GM13977 (cell line): ENCODE measurements around the gene PLXNA2.

Experiments used
- DNase-seq: peaks from one replicate; pipeline ENCODE4 v3.0.0; 2012; ENCODE audit warnings: low spot score
- in situ Hi-C: fragments of 300-500 bp; cut with MboI; formaldehyde crosslinking; loops from one replicate; pipeline ENCODE4 v1.12.0; 2022; ENCODE audit warnings: low sequenced_read_pairs, low pct_unique_long_range_greater_than_20kb, mixed read lengths, inconsistent platforms; ENCODE audit not compliant: unreplicated experiment
- TF ChIP-seq, protein P1 (sequence below): IDR thresholded peaks from 2 replicates; pipeline ENCODE4 v1.5.1; 2012; ENCODE audit warnings: mild to moderate bottlenecking, control low read depth; ENCODE audit not compliant: insufficient read depth; ENCODE audit errors: extremely low read depth, missing control alignments

PLXNA2 gene

DNA sequence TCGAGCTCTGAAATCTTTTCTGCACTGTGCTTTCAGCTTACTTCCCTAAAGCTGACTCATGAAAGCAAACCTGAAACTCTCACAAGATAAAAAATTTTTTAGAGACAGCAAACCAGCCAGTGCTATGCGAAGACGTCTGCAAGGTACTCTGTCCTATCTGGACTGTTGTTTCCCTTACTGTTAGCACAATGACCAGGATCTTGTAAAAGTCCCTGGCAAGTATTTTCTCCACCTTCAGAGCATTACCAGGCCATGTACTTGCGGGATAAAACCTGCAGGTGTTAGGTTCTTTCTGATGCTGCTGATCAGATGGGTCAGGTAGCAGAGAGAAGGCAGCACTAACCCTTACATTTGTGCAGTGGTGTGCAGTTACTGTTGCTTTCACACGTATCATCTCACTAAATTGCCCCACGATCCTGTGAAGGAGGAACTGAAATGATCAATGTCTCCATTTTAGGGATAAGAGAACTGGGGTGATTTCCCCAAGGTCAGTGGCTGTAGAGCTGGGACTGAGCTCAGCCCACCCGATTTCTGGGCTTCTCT, 56.6 kb downstream of the PLXNA2 start:
- TF ChIP-seq, protein P1, sequence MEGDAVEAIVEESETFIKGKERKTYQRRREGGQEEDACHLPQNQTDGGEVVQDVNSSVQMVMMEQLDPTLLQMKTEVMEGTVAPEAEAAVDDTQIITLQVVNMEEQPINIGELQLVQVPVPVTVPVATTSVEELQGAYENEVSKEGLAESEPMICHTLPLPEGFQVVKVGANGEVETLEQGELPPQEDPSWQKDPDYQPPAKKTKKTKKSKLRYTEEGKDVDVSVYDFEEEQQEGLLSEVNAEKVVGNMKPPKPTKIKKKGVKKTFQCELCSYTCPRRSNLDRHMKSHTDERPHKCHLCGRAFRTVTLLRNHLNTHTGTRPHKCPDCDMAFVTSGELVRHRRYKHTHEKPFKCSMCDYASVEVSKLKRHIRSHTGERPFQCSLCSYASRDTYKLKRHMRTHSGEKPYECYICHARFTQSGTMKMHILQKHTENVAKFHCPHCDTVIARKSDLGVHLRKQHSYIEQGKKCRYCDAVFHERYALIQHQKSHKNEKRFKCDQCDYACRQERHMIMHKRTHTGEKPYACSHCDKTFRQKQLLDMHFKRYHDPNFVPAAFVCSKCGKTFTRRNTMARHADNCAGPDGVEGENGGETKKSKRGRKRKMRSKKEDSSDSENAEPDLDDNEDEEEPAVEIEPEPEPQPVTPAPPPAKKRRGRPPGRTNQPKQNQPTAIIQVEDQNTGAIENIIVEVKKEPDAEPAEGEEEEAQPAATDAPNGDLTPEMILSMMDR, result no peak
- in situ Hi-C loops, result no loop called here
- peak; percentile 66 for DNase-seq

GRCh38 chr1:208185801-208186231, 58.4 kb downstream of the PLXNA2 start:
- no peak for DNase-seq
- in situ Hi-C loops, result no loop called here
- TF ChIP-seq, protein P1, result no peak

GRCh38 chr1:208184966-208185654, 59.1 kb downstream of the PLXNA2 start:
- DNase-seq, result no peak
- in situ Hi-C loops, result no loop called here

GRCh38 chr1:208183977-208184911, 59.9 kb downstream of the PLXNA2 start:
- in situ Hi-C loops, result no loop called here
- TF ChIP-seq, protein P1, result no peak
- DNase-seq, result no peak

More at GRCh38 chr1:208184966-208185654, 59.1 kb downstream of the PLXNA2 start:
- TF ChIP-seq, protein P1, result no peak

- no peak for DNase-seq
- TF ChIP-seq, protein P1, result no peak
- in situ Hi-C loops, result no loop called here
These were observed 61.1 kb downstream of the PLXNA2 start for GRCh38 chr1:208182880-208183645.

DNA sequence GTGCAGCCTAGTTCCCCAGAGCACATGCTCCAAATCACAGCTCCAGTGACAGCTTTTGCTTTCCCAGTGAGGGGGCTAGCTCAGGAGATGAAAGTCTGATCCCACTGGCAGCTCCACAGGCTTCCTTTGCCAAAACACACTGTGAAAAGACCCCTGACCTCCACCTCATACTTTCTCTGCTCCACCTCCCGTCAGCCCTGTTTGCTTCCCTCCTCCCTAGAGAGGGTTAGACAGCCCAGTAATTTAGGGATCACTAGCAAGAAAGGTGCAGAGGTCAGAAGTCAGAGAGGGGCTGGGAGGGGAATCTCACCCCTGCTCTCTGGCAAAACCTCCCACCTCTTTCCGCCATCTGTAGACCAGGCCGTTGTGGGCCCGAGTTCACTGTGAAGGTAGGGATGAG, 62.8 kb downstream of the PLXNA2 start:
- in situ Hi-C loops, result no loop called here
- TF ChIP-seq, protein P1, result no peak
- DNase-seq, result no peak
